Measurements from ENCODE around the gene ANKRD63.

- TF ChIP-seq POLR2A (IDR thresholded peaks at IDR 0.05) (no peak), CTCF (IDR thresholded peaks at IDR 0.05) (no peak)
Observed at GRCh38 chr15:40320409-40320808, 37.5 kb upstream of the ANKRD63 start.
